RKO (cell line): ENCODE measurements around the gene SCN2B.

ENCODE experiments used
- DNase-seq: peaks from one replicate; pipeline ENCODE4 v3.0.0-alpha.2; 2016; ENCODE audit warnings: low spot score

SCN2B gene

GRCh38 chr11:118152552-118153471 is 23.6 kb downstream of the SCN2B start, which contains the start of gene SCN4B:
Gene SCN4B (minus strand): TSS chr11:118152823. CDS start chr11:118152673, 150 bp downstream.
- no peak for DNase-seq

GRCh38 chr11:118152020-118152551 is 24.4 kb downstream of the SCN2B start:
- no peak for DNase-seq

GRCh38 chr11:118151431-118151830 is 25.0 kb downstream of the SCN2B start:
- no peak for DNase-seq

GRCh38 chr11:118149493-118149892 is 26.9 kb downstream of the SCN2B start:
- no peak for DNase-seq

- DNase-seq = no peak
These were observed 27.6 kb downstream of the SCN2B start for GRCh38 chr11:118148856-118149255.

- no peak for DNase-seq
These were observed 28.2 kb downstream of the SCN2B start for GRCh38 chr11:118148240-118148639.

GRCh38 chr11:118147502-118147901 is 28.9 kb downstream of the SCN2B start:
- no peak for DNase-seq

- no peak for DNase-seq
These were observed 29.9 kb downstream of the SCN2B start for GRCh38 chr11:118146554-118146953.

GRCh38 chr11:118145285-118146227 is 30.9 kb downstream of the SCN2B start:
- DNase-seq = peak; percentile 68

GRCh38 chr11:118144301-118145268 is 31.9 kb downstream of the SCN2B start:
- no peak for DNase-seq

- no peak for DNase-seq
These were observed 32.7 kb downstream of the SCN2B start for GRCh38 chr11:118143661-118144185.

GRCh38 chr11:118142809-118143208 is 33.6 kb downstream of the SCN2B start:
- no peak for DNase-seq

GRCh38 chr11:118142081-118142480 is 34.4 kb downstream of the SCN2B start:
- peak; percentile 33 for DNase-seq

- no peak for DNase-seq
These were observed 36.9 kb downstream of the SCN2B start for GRCh38 chr11:118139578-118139977.

GRCh38 chr11:118138839-118139420 is 37.5 kb downstream of the SCN2B start:
- no peak for DNase-seq

- no peak for DNase-seq
These were observed 39.6 kb downstream of the SCN2B start for GRCh38 chr11:118136801-118137200.

GRCh38 chr11:118136341-118136740 is 40.1 kb downstream of the SCN2B start:
- DNase-seq = no peak

GRCh38 chr11:118135796-118136165 is 40.7 kb downstream of the SCN2B start:
- DNase-seq = no peak

- DNase-seq = no peak
These were observed 41.2 kb downstream of the SCN2B start for GRCh38 chr11:118135051-118135795.

- DNase-seq = no peak
These were observed 42.6 kb downstream of the SCN2B start for GRCh38 chr11:118133816-118134215.
